NCI-H345 (cell line): ENCODE measurements around the gene DSC3.

Experiments used
- DNase-seq: peaks from one replicate; lab custom pipeline; 2025; lab: John Stamatoyannopoulos, UW

DSC3 gene

DNA sequence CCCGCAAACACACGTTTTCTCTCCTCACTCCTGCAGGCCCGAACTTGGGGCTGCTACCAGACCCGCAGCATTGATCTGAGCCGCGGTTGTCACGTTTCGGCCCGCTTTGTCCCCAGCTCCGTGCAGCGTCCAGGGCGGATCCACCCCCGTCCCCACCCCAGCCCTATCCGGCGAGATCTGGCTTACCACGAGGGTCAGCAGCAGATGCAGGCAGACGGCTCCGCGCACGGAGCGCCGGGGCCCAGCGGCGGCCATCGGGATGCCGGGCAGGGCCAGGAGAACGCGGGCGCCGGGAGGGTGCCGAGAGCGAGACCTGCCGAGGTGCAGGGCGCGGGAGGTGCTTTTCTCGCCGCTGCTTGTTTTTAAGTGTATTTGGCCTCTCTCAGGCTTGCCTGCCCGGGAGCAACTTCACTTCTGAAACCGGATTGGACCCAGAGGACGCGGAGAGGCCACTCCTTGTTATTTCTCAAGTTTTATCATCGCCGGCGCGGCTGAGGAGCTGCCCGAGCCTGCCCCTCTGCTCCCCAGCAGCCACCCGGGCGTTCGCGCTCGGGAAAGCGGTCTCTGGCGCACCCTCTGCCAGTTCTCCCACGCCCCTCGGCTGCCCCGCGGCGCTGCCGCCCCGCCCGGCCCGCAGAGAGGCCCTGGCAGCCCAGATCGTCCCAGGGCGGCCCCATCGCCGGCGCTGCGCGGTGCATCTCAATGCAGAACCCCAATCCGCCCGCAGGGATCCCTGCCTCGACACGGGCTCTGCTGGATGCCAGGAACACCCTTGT is at the start of gene DSC3:
TSS of gene DSC3 (minus strand) at position 337 of the 776 bp plus-strand sequence. CDS start at position 255, 82 bp downstream.
- peak; percentile 65 for DNase-seq

DNA sequence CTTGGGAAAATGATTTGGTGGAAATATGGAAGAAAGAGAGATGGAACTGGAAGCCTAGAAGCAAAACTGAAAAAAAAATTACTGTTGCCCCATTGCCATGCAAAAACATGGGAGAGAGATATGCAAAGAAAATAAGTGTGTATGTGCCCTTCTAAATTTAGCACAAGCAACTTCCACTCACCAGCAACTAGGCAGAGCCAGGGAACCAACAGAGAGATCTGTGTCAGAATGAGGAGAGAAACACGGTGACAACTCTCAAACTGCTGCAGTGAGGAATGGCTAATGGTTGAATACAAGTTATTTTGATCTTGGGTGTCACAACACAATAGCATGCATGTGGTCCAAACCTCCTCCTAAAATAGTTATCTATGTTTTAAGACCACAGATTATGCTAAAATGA is 48.8 kb upstream of the DSC3 start:
- DNase-seq: no peak

DNA sequence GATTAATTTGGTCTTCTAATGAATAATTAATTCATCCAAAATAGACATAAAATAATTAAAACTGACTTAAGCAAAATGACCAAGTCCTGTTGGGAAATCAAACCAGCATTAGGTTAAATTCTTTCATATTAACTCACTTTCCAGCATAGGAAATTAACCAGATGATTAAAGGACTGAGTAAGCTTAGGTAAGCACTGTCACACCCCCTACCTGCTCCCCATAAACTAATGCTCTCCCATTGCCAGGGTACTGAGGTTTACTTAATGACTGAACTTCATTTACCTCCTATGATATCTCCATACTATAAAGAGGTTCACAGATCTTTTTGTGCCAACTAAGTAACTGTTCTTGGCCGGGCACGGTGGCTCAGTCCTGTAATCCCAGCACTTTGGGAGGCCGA is 46.0 kb upstream of the DSC3 start:
- DNase-seq: no peak

DNA sequence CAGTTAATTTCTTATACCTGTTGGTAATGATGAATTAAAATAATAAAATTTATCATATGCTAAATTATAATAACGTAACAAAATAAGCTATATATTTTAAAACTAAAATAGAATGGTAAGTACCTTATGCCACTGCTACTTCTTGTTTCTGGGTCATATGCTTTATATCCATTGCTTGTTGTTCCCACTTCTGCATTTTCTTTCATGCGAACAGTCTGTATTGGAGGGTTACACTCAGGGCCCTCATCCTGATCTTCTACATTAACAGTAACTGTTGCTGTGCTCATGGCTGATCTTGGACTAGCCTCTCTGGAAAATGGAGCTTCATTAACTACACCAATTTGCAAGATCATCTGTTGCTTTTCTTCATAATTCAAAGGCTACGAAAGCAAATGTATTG is 37.4 kb upstream of the DSC3 start:
- no peak for DNase-seq

DNA sequence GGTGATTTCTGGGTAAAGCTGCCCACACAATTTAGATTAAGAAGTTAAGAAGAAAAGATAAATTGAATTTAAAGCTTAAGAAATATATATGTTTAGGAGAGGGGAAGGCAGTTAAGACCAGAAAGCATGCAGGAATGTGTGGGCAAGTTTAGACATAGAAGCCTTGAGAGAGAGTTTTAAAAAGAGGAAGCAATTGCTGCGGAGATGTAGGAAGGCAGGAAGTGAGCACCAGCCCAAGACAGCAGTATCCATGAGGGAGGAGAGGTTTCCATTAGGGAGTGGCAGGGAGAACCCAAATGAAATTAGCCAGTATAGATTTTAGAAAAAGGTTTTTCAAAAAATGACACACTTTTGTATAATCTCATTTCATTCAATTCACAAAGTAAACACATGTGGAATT is 35.3 kb upstream of the DSC3 start:
- no peak for DNase-seq

DNA sequence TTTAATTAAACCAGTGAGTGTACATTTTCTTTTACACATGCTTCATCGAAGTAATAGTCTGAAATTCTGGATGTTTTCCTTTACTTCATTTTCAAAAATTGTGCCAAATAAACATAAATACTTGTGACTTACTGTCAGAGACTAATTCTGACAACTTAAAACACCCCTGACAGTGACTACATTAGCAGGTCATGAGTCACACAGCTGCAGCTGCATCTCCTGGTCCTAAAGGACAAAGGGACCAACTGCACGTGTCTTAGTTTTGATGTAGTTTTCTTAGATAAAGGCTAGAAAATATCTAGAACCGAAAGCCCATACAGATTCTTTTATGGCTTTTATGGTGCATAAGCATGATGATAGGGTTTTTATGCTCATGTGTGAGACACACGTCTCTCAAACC is 29.6 kb upstream of the DSC3 start:
- no peak for DNase-seq

DNA sequence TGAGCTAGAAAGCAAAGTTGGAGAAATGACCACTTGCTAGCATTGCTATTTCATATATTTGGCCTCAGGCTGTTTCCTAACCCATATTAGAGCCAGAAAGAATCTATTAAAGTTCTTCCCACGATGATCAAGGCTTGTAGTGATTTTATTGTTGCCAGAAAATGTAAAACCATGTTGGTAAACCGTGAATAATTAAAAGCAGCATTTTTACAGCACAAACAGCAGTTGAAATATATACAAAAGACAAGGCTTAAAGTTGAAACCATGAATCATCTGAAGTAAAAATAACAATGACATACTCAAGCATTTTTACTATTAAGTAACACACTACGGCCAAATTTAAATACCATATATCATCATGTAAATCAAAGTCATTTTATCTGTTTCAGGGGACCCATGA is 27.7 kb upstream of the DSC3 start:
- DNase-seq: no peak

DNA sequence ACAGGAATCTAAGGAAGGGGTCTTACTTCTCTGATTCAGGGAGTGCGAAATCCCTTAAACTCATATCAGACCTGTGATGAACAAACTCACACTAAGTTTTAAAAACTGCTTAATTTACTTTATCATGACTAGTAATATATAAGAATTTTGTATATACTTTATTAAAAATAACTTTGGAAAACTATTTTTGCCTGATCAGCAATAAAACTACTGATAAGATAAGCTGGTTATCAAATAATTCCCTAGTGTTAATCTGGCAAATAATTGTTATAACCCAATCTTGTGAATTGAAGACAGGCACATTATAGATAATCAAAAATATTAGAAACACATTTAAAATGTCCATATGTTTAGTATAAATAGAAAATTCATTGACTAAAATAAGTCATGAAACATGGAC is 23.7 kb upstream of the DSC3 start:
- DNase-seq: no peak

DNA sequence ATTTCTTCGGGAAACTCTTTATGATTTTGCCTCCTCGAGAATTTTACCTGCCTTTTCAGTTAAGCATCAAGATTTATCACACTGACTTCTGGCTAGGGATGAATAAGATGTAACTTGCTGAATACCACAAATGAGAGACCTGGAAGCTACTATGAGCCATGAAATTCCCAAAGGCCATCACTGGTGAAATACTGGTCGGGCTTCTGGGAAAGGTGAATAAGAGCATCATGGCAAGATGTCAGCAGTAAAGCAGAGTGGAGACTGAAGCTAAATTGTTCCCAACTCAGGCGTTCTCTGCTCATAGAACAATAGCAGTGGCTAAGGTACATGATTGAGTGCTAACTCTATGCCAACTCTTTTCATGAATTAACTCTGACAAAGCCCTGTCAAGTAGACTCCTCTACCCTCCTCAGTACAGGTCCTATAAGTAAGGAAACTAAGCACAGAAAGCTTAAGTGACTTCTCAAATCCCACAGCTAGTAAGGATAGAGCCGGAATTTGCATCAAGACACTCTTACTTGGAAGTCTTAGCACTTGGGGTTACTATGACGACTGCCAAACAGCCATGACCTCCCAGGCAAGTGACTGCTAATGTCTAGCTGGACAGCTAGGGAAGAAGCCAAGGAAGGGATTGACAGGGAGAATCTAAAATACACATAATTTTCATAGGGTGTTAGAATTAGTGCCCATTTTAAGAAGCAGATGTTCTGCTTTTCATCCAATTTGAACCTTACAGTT is 22.7 kb upstream of the DSC3 start:
- DNase-seq: no peak

DNA sequence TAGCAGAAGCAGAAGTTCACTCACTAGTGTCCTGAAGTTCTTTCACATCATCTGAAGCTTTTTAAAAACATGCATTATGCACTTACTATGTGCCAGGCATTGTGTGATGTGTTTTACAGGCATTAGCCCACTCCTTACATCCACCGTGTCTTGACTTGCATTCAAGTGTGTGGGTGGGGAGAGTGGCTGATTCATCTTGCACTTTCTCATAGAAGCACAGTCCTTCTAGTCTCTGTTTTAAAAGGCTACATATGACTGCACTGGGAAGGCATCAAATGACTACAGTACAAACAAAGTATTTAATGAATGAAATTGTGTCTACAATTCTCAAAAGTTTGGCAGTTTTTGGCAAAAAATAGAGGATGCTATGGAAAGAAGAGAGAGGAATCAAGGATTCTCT is 21.6 kb upstream of the DSC3 start:
- no peak for DNase-seq

DNA sequence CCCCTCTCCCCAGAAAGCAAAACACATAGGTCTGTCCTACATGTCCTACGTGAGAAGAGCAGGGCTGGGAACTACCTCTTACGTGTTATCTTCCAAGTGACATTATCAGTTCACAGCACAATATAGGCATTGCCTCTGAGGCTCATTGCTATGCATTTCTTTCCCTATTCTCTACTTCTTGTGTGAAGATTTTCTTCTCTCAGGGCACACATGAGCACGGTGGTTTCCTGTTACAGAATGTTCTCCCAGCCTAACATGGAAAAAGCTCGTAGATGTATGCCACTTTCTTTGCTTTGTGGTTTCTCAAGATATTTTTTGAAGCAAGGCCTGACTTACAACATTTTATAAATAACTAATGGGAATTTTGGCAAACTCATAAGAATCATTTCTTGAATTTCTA is 19.4 kb upstream of the DSC3 start:
- no peak for DNase-seq

DNA sequence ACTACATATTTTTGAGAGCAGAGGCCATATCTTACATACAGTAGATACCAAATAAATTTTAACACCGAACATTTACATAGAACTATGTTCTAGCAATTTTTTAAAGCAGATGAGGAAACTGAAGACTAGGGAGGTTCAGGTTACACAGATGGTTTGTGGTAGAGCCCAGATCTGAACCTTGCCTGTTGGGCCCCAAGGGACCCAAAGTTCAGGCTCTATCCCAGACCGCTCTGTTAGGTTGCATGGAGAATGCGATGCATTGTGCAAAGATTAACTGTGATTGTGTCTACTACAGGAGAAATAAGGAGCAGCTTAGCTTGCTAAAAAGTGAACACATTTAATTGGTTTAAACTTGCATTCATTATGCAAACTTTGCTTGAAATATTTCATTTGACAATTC is 16.4 kb upstream of the DSC3 start:
- DNase-seq: no peak

DNA sequence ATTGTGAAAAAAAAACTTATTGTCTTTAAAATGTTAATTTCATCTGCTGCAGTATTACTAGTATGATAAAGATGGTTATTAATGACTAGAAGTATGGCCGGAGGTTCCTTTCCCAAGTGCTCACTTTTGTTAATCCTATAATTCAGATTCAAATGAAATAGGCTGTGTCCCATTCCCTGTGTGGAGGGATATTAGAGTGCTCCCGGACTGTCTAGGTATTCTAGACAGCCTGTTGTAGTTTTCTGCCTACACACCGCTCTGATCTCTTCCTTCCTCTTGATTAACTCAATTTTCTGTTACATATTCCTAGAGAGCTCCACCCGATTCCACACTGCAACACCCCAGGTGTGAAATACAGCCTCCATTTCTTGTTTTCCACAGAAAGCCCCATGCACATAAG is 15.4 kb upstream of the DSC3 start:
- DNase-seq: no peak

DNA sequence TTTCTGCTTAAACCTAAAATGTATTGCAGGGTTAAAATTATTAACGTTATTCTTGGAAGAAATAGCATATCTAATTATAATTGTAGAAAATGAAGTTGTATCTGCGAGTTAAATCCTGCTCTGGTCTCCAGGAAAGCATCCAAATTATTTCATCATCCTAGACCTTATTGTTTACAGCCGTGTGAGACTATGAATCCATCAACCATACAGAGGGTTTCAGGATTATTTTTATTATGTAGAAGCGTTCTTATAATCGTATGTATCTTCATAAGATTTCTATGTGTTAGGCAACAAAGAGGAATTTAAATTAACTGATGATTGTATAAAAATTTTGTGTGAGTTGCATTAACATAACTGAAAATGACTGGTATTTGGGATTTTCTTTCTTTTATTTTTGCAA is 14.5 kb upstream of the DSC3 start:
- no peak for DNase-seq

DNA sequence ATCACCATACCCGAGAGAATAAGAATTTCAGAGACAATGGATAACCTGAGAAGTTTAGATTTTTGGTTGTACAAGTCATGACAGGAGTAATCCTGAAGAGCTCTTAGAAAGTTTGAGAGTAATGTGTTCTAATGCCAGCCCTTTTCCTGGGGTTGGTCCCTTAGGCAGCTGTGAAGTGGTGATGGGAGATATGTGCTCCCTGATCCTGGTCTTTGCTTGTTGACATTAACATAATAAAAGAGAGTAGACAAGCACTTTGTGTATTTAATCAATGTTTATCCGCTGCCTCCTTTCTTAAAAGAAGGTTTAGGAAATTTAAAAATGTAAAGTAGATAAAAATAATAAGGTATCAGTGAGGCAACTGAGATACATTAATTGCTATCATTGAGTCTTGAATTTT is 13.8 kb upstream of the DSC3 start:
- no peak for DNase-seq

DNA sequence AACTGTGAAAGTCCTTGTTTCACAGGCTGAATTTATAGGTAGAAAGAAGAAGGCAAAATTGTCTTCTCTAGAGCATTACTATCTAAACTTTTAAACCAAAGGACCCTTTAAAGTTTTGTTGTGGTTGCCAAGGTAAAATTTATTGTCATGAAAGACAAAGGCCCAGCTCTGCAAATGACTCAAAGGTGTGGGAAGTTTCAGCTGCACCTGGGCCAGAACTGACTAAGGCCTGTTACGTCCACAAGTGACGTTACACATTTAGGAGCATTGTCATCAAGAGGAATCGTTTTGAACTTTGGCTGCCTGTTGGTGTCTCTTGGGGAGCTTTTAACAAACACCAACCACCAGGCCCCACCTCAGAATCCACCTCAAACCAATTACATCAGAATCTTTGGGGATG is 8.1 kb upstream of the DSC3 start:
- DNase-seq: no peak

DNA sequence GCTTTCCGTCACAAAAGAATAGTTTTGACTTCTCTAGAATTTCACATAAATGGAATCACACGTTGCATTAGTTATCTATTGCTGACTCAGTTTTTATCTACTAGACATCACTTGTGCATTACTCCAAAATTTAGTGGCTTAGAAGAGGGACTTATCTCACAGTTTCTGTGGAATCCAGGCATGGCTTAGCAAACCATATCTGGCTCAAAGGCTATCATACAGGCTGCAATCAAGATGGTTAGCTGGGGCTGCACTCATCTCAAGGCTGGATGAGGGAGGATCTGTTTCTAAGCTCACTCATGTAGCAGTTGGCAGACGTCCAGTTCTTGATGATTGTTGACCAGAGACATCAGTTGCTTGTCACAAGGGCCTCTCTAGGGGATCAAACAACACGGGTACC is 6.6 kb upstream of the DSC3 start:
- peak; percentile 94 for DNase-seq

DNA sequence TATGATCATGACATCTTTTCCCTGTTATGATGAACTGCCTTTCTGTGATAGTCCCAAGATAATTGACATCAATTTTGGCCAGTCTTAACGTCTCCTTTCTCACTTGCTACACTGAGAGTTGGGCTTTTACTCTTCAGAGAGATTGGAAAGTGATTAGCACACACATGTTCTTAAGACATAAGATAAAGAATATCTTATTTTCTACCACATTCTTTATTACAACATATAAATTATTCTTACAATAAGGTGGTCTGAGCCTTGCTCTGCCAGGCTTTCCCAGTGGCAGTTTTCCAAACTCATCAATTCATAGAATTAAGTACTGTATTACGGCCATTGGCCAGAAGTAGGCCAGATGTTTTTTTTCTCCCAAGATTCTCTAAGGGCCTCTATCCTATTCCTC is 5.7 kb upstream of the DSC3 start:
- no peak for DNase-seq

DNA sequence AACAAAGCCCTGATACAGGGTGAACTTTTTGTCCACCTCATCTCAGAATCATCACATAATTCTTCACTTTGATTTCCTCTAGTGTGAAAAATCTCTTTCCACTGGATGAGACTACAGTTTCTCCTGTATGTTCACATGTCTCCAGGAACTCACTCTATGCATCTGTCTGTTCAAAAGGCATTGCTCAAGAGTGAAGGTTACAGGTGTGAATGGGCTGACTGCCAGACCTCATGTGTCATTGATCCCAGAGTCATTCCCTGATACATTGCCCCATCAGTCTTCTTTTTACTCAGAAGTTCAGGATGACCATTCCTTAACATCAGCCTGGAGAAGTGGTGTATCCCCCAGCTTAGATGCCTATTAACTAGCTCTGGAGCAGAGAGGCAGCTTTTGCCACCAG is 4.4 kb upstream of the DSC3 start:
- DNase-seq: no peak

DNA sequence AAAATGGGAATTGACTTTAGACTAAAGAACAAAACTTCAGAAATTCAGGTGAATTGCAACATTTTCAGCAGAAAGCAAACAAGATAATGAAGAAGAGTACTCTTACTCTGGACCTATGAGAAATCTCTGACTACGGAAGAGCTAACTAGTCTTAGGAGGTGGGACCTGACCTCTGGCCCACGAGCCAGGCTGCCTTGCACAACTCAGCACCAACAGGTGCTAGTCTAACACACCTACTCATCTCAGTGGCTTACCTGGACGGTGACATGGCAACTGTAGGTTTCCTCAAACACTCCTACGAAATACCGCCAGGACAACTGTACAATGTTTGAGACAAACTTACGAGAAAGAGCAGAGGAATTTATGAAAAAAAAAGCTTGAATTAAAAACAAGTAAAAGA is 3.1 kb upstream of the DSC3 start:
- no peak for DNase-seq

DNA sequence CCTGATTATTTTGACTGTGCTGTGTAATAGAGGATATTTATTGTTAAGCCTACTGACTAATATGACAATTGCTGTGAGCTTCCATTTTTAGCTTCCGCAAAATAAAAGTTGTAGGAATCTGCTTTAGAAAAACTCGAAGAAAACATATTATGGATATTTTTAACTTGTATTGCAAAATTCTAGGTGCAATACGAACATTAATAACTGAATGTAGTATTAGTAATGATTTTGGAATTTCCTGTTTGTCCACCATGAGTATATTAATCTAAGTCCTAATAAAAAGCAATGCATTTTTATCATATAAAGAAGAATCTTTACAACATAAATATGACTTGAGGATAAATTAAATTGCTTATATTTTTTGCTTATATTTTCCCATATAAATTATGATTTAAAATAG is 2.4 kb upstream of the DSC3 start:
- DNase-seq: no peak

DNA sequence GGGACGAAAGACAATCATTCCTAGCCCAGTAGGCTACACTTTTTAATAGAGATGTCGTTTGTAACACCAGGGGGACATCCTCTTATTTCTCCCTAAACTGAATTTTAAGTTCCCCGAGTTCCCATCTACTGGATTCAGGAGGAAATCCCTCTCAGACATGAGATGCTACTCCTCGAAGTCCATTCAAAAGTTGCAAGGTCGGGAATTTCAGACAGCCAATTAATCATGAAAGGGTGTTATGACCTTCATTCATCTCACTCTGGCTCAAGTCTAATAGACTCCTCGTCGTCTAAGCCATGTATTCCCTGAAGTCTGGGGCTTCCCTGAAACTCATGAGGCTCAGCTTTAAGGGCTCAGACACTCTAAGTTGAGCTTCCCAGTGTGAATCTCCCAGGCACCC is 1.2 kb upstream of the DSC3 start:
- no peak for DNase-seq

DNA sequence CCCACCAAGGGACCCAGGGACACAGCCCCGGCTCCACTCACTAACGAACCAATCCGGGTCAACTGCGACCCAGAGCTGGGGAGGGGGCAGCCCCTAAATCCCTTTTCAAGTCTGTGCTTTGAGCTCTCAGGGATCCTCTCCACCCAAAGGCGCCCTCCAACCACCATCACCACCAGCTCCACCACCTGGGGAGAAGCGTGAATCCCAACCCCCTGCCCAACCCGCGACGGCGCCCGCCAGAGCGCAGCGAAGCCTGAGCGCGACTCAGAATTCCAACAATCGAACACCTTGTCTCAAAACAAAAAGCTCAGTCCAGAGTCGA is 497 bp downstream of the DSC3 start:
- no peak for DNase-seq
